H1 (cell line): Measurements from ENCODE around the gene LNPK. TPM values are rescaled to one million over a fixed set of nuclear protein-coding genes. Genes with fewer than 3 reads are reported as not detected.

Experiments used
- CREB1 ChIP-seq: IDR thresholded peaks from 2 replicates; pipeline ENCODE4 v1.6.1; 2012; ENCODE audit warnings: inconsistent platforms
- polyA plus RNA-seq, 7 experiments: library from polyadenylated mRNA; depleted of rRNA in 3 of 7; stranded (reverse) in 5 of 7; unstranded in 2 of 7; fragments of >200 nt in 5 of 7; fragments of 200-250 nt in 2 of 7; gene quantifications; 1 replicate in 5 of 7; 2 replicates in 1 of 7; 4 replicates in 1 of 7; pipeline versions ENCODE4 v1.2.1 to v1.2.3, GENCODE V29; 2011 to 2013; ENCODE audit warnings: missing spikeins in 2 of 7, mixed read lengths in 2 of 7
- total RNA-seq: library from RNA; stranded (reverse); fragmentation: NEBNext Ultra II Directional; extraction: Animal tissue kit (Norgen Biotek cat#: 25700); gene quantifications from 2 replicates; pipeline ENCODE4 v1.2.1, GENCODE V29; 2021

LNPK gene
- total and polyA plus RNA-seq, 2 of the 8 experiments (the other 6 are each of a cell fraction or from before 2014, with no cell fraction given), result 3.1 to 10.3 TPM

DNA sequence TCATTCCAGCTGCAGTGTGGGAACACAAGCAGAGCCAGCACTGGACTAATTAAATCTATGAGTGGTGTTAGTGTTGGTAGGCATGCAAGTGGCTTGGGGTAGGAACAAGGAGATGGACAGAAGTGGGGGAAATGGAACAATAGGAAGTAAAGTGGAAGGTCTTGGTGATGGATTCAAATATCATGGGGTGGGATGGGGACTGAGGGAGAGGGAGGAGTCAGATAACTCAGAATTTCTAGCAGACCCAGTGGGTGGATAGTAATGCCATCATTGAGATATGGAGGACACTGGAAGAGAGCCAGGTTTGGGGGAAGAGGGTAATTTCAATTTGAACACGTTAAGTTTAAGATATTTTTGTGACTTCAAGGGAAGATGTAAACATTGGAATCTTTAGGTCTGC is 2.9 kb upstream of the LNPK start (continued):
- no peak for TF ChIP-seq CREB1
